Mesothelial cell of epicardium (in vitro differentiated cells): ENCODE measurements around the gene RAB39A. TPM values are rescaled to one million over a fixed set of nuclear protein-coding genes. Genes with fewer than 3 reads are reported as not detected.

Experiments
- total RNA-seq: library from RNA; stranded (reverse); gene quantifications from 3 replicates; pipeline ENCODE4 v1.2.1, GENCODE V29; 2021

RAB39A gene
- total RNA-seq, 1 donor from 2014 or later: 0.36 TPM

Other genes with a start within 250 kb of the RAB39A start
- gene SLN, start 216.4 kb upstream of the RAB39A start, total RNA-seq: not detected in 3 replicates
- gene SLC35F2, start 69.7 kb upstream of the RAB39A start, total RNA-seq: 11.9 to 14.5 TPM (median 12.7 TPM) in 3 replicates
- gene CUL5, start 80.5 kb downstream of the RAB39A start, total RNA-seq: 51.7 to 52.6 TPM (median 51.8 TPM) in 3 replicates
- 27.2 to 33.2 TPM (median 32.2 TPM) in 3 replicates for gene ACAT1, start 193.1 kb downstream of the RAB39A start, total RNA-seq